A673 (cell line): ENCODE results near the gene C19orf44.

Experiments used
- CTCF ChIP-seq: fragments of 300-800, 200-600 bp; sonication (generic); conservative IDR thresholded peaks from 2 replicates; pipeline ENCODE4 v1.5.1; 2017; ENCODE audit warnings: low read depth, mild to moderate bottlenecking, antibody characterized with exemption, low read length, moderate library complexity, mixed read lengths
- EZH2 ChIP-seq: fragments of 200-600 bp; sonication (generic); IDR thresholded peaks from 2 replicates; pipeline ENCODE4 v1.6.1; 2017; ENCODE audit warnings: borderline replicate concordance, low read depth, mild to moderate bottlenecking, mixed read lengths, antibody characterized with exemption, low read length; ENCODE audit not compliant: poor library complexity, severe bottlenecking

- no peak for TF ChIP-seq CTCF
- TF ChIP-seq EZH2 = no peak
Observed at GRCh38 chr19:16531380-16531669, 35.1 kb downstream of the C19orf44 start.
